SJSA1 (cell line): ENCODE results near the gene ZNF599. TPM values are rescaled to one million over a fixed set of nuclear protein-coding genes. Genes with fewer than 3 reads are reported as not detected.
"Not testable (repeated sequence)": the region's sequence is repeated elsewhere in the genome, so short reads cannot be mapped to it uniquely, and the experiment has no call there.

ENCODE experiments used
- DNase-seq, 2 experiments: peaks; one replicate each; pipeline ENCODE4 v3.0.0-alpha.2; 2015 to 2020; ENCODE audit warnings: low spot score in 2 of 2, low read depth in 1 of 2
- H3K27ac ChIP-seq: fragments of 250-450 bp; sonication (Bioruptor Pico); 2 replicates; pipeline ENCODE4 v1.5.1; 2020; ENCODE audit warnings: mild to moderate bottlenecking, moderate library complexity
- H3K27me3 ChIP-seq: fragments of 250-450 bp; sonication (Bioruptor Pico); replicated peaks from 2 replicates; pipeline ENCODE4 v1.5.1; 2020; ENCODE audit warnings: mild to moderate bottlenecking, moderate library complexity
- H3K36me3 ChIP-seq: fragments of 250-450 bp; sonication (Bioruptor Pico); 2 replicates; pipeline ENCODE4 v1.5.1; 2020; ENCODE audit warnings: mild to moderate bottlenecking
- H3K4me1 ChIP-seq: fragments of 250-450 bp; sonication (Bioruptor Pico); replicated peaks from 2 replicates; pipeline ENCODE4 v1.6.1; 2021; ENCODE audit warnings: mild to moderate bottlenecking
- H3K4me3 ChIP-seq: fragments of 250-450 bp; sonication (Bioruptor Pico); 2 replicates; pipeline ENCODE4 v1.5.1; 2020; ENCODE audit warnings: mild to moderate bottlenecking
- H3K9me3 ChIP-seq: fragments of 250-450 bp; sonication (Bioruptor Pico); replicated peaks from 2 replicates; pipeline ENCODE4 v1.5.1; 2020; ENCODE audit warnings: mild to moderate bottlenecking
- total RNA-seq: library from RNA; depleted of rRNA; stranded (reverse); fragments of >200 nt; shearing (Covaris generic); gene quantifications from 2 replicates; pipeline ENCODE4 v1.2.3, GENCODE V29; 2014; rRNA removed

The ZNF599 gene
- 7.8 and 12.0 TPM in 2 replicates for total RNA-seq

- H3K36me3 ChIP-seq, result peaks cover 10% of the 10 kb centered on the region
- DNase-seq, result peak; percentile 81 to 89
- H3K4me1 ChIP-seq, result peaks cover 7% of the 10 kb centered on the region
- peak within 1 kb of the TSS; percentile 70 for H3K4me3 ChIP-seq
- peaks cover 4% of the 10 kb centered on the region; the same call in 1 of the 2 replicates for H3K9me3 ChIP-seq
- H3K27ac ChIP-seq, result peak within 1 kb of the TSS; percentile 36; the same call in 1 of the 2 replicates
- no peaks in the 10 kb centered on the region for H3K27me3 ChIP-seq
Observed at GRCh38 chr19:34772697-34773554, at the start of gene ZNF599. TSS of gene ZNF599 (minus strand) at chr19:34773215. CDS start at chr19:34772841, 374 bp downstream.

DNA sequence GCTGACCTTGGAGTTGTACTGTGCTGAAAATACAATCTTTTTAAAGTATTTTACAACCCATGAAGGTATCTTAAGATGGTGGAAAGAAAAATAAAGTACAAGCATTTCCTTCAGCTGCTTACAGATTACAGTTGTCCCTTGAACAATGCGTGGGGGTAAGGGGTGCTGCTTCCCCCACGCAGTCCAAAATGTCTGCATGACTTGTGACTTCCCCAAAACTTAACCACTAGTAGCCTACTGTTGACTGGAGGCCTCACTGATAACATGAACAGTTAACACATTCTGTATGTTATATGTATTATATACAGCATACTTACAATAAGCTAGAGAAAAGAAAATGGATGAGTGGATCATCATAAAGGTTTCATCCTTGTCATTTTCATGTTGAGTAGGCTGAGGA, 45.3 kb upstream of the ZNF599 start:
- DNase-seq, result no peak

GRCh38 chr19:34816708-34817107, 43.7 kb upstream of the ZNF599 start:
- no peak overlapping the region for H3K4me3 ChIP-seq
- no peak overlapping the region for H3K27ac ChIP-seq
- H3K27me3 ChIP-seq, result no peaks in the 10 kb centered on the region
- H3K9me3 ChIP-seq, result no peaks in the 10 kb centered on the region
- DNase-seq, result no peak
- H3K4me1 ChIP-seq, result no peaks in the 10 kb centered on the region
- no peaks in the 10 kb centered on the region for H3K36me3 ChIP-seq

More for the DNA sequence above, 45.3 kb upstream of the ZNF599 start:
- Histone ChIP-seq H3K9me3 (no peaks in the 10 kb centered on the region), H3K27me3 (no peaks in the 10 kb centered on the region), H3K4me1 (no peaks in the 10 kb centered on the region), H3K27ac (no peak overlapping the region), H3K36me3 (no peaks in the 10 kb centered on the region), H3K4me3 (no peak overlapping the region)

DNA sequence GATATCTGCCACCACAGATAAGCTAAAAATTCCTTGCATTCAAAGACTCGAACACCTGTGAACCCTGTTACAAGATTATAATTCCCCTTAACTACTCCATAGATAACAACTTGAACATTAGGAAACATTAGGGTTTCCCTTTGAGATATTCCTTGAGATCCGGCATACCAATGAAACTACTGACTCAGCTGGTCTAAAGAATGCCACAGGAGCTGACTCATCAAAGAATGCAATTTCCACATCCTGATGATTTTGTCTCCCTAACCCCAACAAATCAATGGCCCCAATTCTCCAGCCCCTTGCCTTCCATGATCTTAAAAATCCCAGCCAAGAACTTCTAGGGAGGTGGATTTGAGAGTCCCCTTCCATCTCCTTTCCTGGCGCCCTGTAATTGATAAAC, 35.6 kb upstream of the ZNF599 start:
- H3K36me3 ChIP-seq, result no peaks in the 10 kb centered on the region
- H3K9me3 ChIP-seq, result 0 out of 2 replicates have a peak, but pooled peaks cover 11% of the 10 kb centered on the region
- H3K27ac ChIP-seq, result no peak overlapping the region
- no peaks in the 10 kb centered on the region for H3K4me1 ChIP-seq
- peak in 1 of 2 experiments; percentile 5 for DNase-seq
- H3K27me3 ChIP-seq, result no peaks in the 10 kb centered on the region
- H3K4me3 ChIP-seq, result no peak overlapping the region

GRCh38 chr19:34806976-34807860, 34.2 kb upstream of the ZNF599 start:
- Histone ChIP-seq H3K27ac (no peak overlapping the region), H3K9me3 (0 out of 2 replicates have a peak, but pooled peaks cover 11% of the 10 kb centered on the region), H3K4me3 (no peak overlapping the region), H3K27me3 (no peaks in the 10 kb centered on the region), H3K4me1 (no peaks in the 10 kb centered on the region), H3K36me3 (no peaks in the 10 kb centered on the region)
- DNase-seq, result no peak

- no peak overlapping the region for H3K27ac ChIP-seq
- H3K4me1 ChIP-seq, result no peaks in the 10 kb centered on the region
- H3K27me3 ChIP-seq, result no peaks in the 10 kb centered on the region
- H3K36me3 ChIP-seq, result no peaks in the 10 kb centered on the region
- H3K9me3 ChIP-seq, result 0 out of 2 replicates have a peak, but pooled peaks cover 14% of the 10 kb centered on the region
- DNase-seq, result no peak
- no peak overlapping the region for H3K4me3 ChIP-seq
Observed at GRCh38 chr19:34804115-34804514, 31.1 kb upstream of the ZNF599 start.

DNA sequence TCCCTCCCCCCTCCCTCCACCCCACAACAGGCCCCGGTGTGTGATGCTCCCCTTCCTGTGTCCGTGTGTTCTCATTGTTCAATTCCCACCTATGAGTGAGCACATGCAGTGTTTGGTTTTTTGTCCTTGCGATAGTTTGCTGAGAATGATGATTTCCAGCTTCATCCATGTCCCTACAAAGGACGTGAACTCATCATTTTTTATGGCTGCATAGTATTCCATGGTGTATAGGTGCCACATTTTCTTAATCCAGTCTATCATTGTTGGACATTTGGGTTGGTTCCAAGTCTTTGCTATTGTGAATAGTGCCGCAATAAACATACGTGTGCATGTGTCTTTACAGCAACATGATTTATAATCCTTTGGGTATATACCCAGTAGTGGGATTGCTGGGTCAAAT, 23.9 kb upstream of the ZNF599 start:
- not testable (repeated sequence) for H3K4me3 ChIP-seq, H3K4me1 ChIP-seq, H3K27me3 ChIP-seq, H3K27ac ChIP-seq, DNase-seq, H3K9me3 ChIP-seq, H3K36me3 ChIP-seq

GRCh38 chr19:34794066-34794960, 21.3 kb upstream of the ZNF599 start:
- no peak overlapping the region for H3K27ac ChIP-seq
- H3K36me3 ChIP-seq, result no peaks in the 10 kb centered on the region
- H3K4me3 ChIP-seq, result no peak overlapping the region
- no peak for DNase-seq
- H3K9me3 ChIP-seq, result peaks cover 3% of the 10 kb centered on the region; the same call in 1 of the 2 replicates
- H3K27me3 ChIP-seq, result no peaks in the 10 kb centered on the region
- no peaks in the 10 kb centered on the region for H3K4me1 ChIP-seq

GRCh38 chr19:34793565-34793964, 20.6 kb upstream of the ZNF599 start:
- Histone ChIP-seq H3K4me1 (no peaks in the 10 kb centered on the region), H3K36me3 (no peaks in the 10 kb centered on the region), H3K9me3 (peaks cover 3% of the 10 kb centered on the region; the same call in 1 of the 2 replicates), H3K27ac (no peak overlapping the region), H3K4me3 (no peak overlapping the region), H3K27me3 (no peaks in the 10 kb centered on the region)
- DNase-seq, result peak in 1 of 2 experiments; percentile 2

- DNase-seq, result no peak
- Histone ChIP-seq H3K27ac (no peak overlapping the region), H3K36me3 (no peaks in the 10 kb centered on the region), H3K4me1 (no peaks in the 10 kb centered on the region), H3K9me3 (no peaks in the 10 kb centered on the region; the same call in 1 of the 2 replicates), H3K4me3 (no peak overlapping the region), H3K27me3 (no peaks in the 10 kb centered on the region)
Observed at GRCh38 chr19:34788074-34788473, 15.1 kb upstream of the ZNF599 start.

DNA sequence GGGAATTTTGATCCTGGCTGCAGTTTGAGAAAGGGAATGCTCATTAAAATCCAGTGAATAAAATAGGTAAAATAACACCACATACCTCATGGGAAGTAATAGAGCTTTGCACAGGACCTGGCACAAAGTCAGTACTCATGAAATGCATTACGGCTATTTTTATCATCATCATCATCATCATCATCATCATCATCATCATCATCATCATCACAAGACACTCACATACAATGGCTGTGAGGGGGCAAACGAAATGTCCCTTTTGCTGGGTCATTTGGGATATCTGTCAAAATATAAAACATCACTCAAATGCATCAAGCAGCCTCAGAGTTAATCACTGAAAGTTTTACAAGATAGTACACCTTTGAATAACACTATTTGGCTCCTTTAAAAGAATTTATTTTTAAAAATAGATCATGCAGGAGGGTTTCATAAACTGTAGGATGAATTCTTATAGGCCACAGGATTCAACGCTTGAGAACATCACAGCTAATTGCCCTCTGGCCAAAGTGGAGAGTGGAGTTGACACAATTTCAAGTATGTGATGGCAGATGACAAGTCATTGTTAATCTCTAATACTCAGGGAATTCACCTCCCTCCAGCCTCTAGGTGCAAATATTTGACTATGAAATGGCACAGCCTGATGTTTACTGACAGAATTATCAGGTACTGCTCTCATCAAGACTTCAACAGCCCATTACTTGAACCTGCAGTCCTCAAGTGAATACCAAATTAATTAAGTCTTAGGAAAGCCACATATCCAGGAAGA, 14.2 kb upstream of the ZNF599 start:
- Histone ChIP-seq H3K27ac (no peak overlapping the region), H3K4me3 (no peak overlapping the region), H3K4me1 (no peaks in the 10 kb centered on the region), H3K9me3 (no peaks in the 10 kb centered on the region; the same call in 1 of the 2 replicates), H3K36me3 (no peaks in the 10 kb centered on the region), H3K27me3 (no peaks in the 10 kb centered on the region)
- peak in 1 of 2 experiments; percentile 6 for DNase-seq

- no peaks in the 10 kb centered on the region for H3K27me3 ChIP-seq
- peak in 1 of 2 experiments; percentile 5 for DNase-seq
- no peaks in the 10 kb centered on the region for H3K36me3 ChIP-seq
- H3K9me3 ChIP-seq, result no peaks in the 10 kb centered on the region; the same call in 1 of the 2 replicates
- no peak overlapping the region for H3K27ac ChIP-seq
- no peaks in the 10 kb centered on the region for H3K4me1 ChIP-seq
- H3K4me3 ChIP-seq, result no peak overlapping the region
Observed at GRCh38 chr19:34786236-34786635, 13.2 kb upstream of the ZNF599 start.
